ENCODE results near the gene ALLC. TPM values are rescaled to one million over a fixed set of nuclear protein-coding genes. Genes with fewer than 3 reads are reported as not detected.

The ALLC gene
- polyA plus RNA-seq, 1 experiment = not detected

DNA sequence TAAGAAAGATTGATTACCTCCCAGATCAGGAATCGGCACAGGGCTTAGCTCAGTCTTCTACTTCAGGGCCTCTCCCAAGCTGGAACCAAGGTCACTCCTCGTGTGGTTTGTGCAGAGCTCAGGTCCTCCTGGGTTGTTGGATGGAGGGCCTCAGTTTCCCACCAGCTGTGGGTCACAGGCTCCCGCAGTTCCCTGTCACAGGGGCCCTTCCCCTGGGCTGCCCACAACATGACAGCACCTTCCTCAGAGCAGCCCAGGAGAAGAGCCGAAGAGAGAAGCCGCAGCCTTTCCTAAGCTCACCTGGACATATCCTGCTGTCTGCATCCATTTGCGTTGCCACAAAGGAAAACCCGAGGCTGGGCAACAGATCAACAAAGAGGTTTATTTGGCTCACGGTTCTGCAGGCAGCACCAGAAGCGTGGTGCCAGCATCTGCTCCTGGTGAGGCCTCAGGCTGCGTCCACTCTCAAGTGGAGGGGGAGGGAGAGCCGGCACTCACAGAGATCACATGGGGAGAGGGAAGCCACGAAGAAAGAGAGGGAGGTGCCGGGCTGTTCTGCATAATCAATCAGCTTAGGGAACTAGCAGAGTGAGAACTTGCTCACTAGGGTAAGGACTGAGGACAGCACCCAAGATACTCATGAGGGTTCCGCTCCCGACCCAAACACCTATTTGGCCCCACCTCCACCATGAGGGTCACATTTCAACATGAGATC lies 13.0 kb upstream of the ALLC start:
- 0 out of 2 replicates have a peak, but pooled peaks cover 1% of the 10 kb centered on the region for H3K27me3 ChIP-seq (ENCODE audit: control insufficient read depth, insufficient read depth, low read length)
- no peaks in the 10 kb centered on the region for H3K36me3 ChIP-seq (ENCODE audit: control insufficient read depth, insufficient read depth, low read length)
- DNase-seq (ENCODE audit: low read depth) = no peak
- ChIA-PET POLR2A (no interaction called here), CTCF (interaction anchor here (0.6 to 2.5 kb wide), 2 partner anchors 11 to 19 kb away, joined by 3 to 6 read pairs; no protein-coding TSS in a partner anchor)
- H3K4me3 ChIP-seq (ENCODE audit: low read depth, low read length) = no peak overlapping the region
- TF ChIP-seq, protein P1, sequence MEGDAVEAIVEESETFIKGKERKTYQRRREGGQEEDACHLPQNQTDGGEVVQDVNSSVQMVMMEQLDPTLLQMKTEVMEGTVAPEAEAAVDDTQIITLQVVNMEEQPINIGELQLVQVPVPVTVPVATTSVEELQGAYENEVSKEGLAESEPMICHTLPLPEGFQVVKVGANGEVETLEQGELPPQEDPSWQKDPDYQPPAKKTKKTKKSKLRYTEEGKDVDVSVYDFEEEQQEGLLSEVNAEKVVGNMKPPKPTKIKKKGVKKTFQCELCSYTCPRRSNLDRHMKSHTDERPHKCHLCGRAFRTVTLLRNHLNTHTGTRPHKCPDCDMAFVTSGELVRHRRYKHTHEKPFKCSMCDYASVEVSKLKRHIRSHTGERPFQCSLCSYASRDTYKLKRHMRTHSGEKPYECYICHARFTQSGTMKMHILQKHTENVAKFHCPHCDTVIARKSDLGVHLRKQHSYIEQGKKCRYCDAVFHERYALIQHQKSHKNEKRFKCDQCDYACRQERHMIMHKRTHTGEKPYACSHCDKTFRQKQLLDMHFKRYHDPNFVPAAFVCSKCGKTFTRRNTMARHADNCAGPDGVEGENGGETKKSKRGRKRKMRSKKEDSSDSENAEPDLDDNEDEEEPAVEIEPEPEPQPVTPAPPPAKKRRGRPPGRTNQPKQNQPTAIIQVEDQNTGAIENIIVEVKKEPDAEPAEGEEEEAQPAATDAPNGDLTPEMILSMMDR (IDR thresholded peaks at IDR 0.05; ENCODE audit: insufficient read depth, low read depth, low read length) = no peak

DNA sequence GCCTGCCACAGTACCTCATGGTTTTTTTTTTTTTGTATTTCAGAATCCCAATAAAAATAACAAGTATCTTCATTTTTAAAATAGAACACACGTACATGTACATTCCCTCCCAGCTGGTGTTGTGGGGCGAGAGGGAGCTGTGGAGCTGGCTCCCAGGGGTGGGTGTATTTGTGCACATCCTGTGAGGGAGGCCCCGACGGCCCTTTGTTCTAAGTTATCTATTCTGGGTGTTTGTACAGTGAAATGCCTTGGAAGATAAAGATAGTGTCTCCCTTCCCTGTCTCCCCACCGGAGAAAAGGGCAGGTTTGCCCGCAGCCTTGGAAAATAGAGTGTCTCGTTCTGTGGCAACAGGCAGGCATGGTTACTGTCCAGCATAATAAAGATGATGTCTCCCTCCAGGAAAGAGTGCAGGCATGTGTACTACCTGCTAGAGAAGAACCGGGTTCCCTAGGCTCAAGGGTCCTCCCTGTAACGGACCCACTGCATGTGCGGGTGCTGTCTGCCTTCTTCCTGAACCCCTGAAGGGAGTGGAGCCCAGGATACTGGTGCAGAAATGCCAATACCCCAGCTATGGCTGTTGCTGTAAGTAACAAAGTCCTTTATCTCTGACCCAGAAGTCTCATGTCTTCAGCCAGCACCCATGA lies 12.1 kb upstream of the ALLC start:
- DNase-seq (ENCODE audit: low read depth) = no peak

DNA sequence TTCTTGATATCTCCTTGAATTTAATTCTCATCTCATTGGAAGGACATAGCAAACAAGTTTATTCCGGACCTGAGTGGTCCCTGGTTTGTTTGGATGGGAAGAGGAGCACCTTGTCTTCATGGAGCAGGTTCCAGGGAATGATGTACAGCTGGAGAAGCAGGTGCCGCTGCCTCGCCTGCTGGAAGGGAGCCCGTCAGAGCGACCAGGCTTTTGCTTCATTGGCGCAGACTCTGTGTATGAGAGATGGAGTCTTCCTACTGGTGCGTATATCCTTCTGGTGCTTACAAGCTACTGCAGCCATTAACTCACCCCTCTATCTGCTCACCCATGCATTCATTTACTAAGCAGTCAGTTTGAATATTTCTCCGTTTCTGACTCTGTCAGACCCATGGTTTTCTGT lies 11.6 kb upstream of the ALLC start:
- TF ChIP-seq, protein P1 (IDR thresholded peaks at IDR 0.05; ENCODE audit: insufficient read depth, low read depth, low read length) = no peak
- Histone ChIP-seq H3K36me3 (ENCODE audit: control insufficient read depth, insufficient read depth, low read length) (no peaks in the 10 kb centered on the region), H3K4me3 (ENCODE audit: low read depth, low read length) (no peak overlapping the region), H3K27me3 (ENCODE audit: control insufficient read depth, insufficient read depth, low read length) (0 out of 2 replicates have a peak, but pooled peaks cover 1% of the 10 kb centered on the region)
- POLR2A ChIA-PET = no interaction called here
- CTCF ChIA-PET = no interaction called here
- DNase-seq (ENCODE audit: low read depth) = no peak

More for the DNA sequence above, 12.1 kb upstream of the ALLC start:
- no peak overlapping the region for H3K4me3 ChIP-seq (ENCODE audit: low read depth, low read length)
- ChIA-PET POLR2A (no interaction called here), CTCF (no interaction called here)
- H3K27me3 ChIP-seq (ENCODE audit: control insufficient read depth, insufficient read depth, low read length) = 0 out of 2 replicates have a peak, but pooled peaks cover 1% of the 10 kb centered on the region
- TF ChIP-seq, protein P1 (IDR thresholded peaks at IDR 0.05; ENCODE audit: insufficient read depth, low read depth, low read length) = no peak
- H3K36me3 ChIP-seq (ENCODE audit: control insufficient read depth, insufficient read depth, low read length) = no peaks in the 10 kb centered on the region

GRCh38 chr2:3647246-3647645 lies 10.8 kb upstream of the ALLC start:
- Histone ChIP-seq H3K27me3 (ENCODE audit: control insufficient read depth, insufficient read depth, low read length) (0 out of 2 replicates have a peak, but pooled peaks cover 1% of the 10 kb centered on the region), H3K36me3 (ENCODE audit: control insufficient read depth, insufficient read depth, low read length) (no peaks in the 10 kb centered on the region), H3K4me3 (ENCODE audit: low read depth, low read length) (no peak overlapping the region)
- TF ChIP-seq, protein P1 (IDR thresholded peaks at IDR 0.05; ENCODE audit: insufficient read depth, low read depth, low read length) = no peak
- POLR2A ChIA-PET = no interaction called here
- no peak for DNase-seq (ENCODE audit: low read depth)
- CTCF ChIA-PET = no interaction called here

GRCh38 chr2:3647831-3648651 lies 10.0 kb upstream of the ALLC start:
- TF ChIP-seq, protein P1 (IDR thresholded peaks at IDR 0.05; ENCODE audit: insufficient read depth, low read depth, low read length) = no peak
- DNase-seq (ENCODE audit: low read depth) = no peak
- Histone ChIP-seq H3K27me3 (ENCODE audit: control insufficient read depth, insufficient read depth, low read length) (0 out of 2 replicates have a peak, but pooled peaks cover 1% of the 10 kb centered on the region), H3K36me3 (ENCODE audit: control insufficient read depth, insufficient read depth, low read length) (no peaks in the 10 kb centered on the region), H3K4me3 (ENCODE audit: low read depth, low read length) (no peak overlapping the region)
- ChIA-PET POLR2A (no interaction called here), CTCF (no interaction called here)
